Mesendoderm (in vitro differentiated cells): ENCODE results near the gene TSHZ2.

Source experiments
- DNase-seq: peaks from one replicate; pipeline ENCODE4 v3.0.0; 2013
- H2AK5ac ChIP-seq: 2 replicates; pipeline ENCODE4 v1.6.1; 2013; ENCODE audit warnings: low read length, inconsistent platforms
- H2BK120ac ChIP-seq: 2 replicates; pipeline ENCODE4 v1.6.1; 2013; ENCODE audit warnings: low read depth, mild to moderate bottlenecking, low read length, moderate library complexity, mixed read lengths
- H2BK15ac ChIP-seq: replicated peaks from 2 replicates; pipeline ENCODE4 v1.6.1; 2013; ENCODE audit warnings: low read depth, mild to moderate bottlenecking, moderate library complexity
- H2BK5ac ChIP-seq: 2 replicates; pipeline ENCODE4 v1.6.1; 2013; ENCODE audit warnings: low read length, inconsistent platforms
- H3K18ac ChIP-seq: 2 replicates; pipeline ENCODE4 v1.6.1; 2013; ENCODE audit warnings: mild to moderate bottlenecking, low read length, mixed read lengths
- H3K23ac ChIP-seq: one replicate; pipeline ENCODE4 v1.6.1; 2013; ENCODE audit warnings: low read length
- H3K27ac ChIP-seq: 2 replicates; pipeline ENCODE4 v1.5.1; 2013; ENCODE audit warnings: low read depth, mild to moderate bottlenecking, inconsistent platforms, low read length, moderate library complexity
- H3K27me3 ChIP-seq: 2 replicates; pipeline ENCODE4 v1.6.1; 2013; ENCODE audit warnings: low read length, control low read depth, mild to moderate bottlenecking, inconsistent platforms; ENCODE audit not compliant: insufficient read depth, poor library complexity
- H3K36me3 ChIP-seq: 2 replicates; pipeline ENCODE4 v1.6.1; 2013; ENCODE audit warnings: low read length, inconsistent platforms; ENCODE audit not compliant: control insufficient read depth, insufficient read depth
- H3K4ac ChIP-seq: one replicate; pipeline ENCODE4 v1.6.1; 2013; ENCODE audit warnings: low read depth, mild to moderate bottlenecking, low read length, moderate library complexity
- H3K4me1 ChIP-seq: 2 replicates; pipeline ENCODE4 v1.6.1; 2013; ENCODE audit warnings: low read depth, low read length, inconsistent platforms; ENCODE audit not compliant: control insufficient read depth
- H3K4me2 ChIP-seq: 2 replicates; pipeline ENCODE4 v1.6.1; 2013; ENCODE audit warnings: low read length
- H3K4me3 ChIP-seq: 2 replicates; pipeline ENCODE4 v1.5.1; 2013; ENCODE audit warnings: mild to moderate bottlenecking, low read length
- H3K56ac ChIP-seq: one replicate; pipeline ENCODE4 v1.6.1; 2013; ENCODE audit warnings: low read length
- H3K79me1 ChIP-seq: 2 replicates; pipeline ENCODE4 v1.6.1; 2013; ENCODE audit warnings: low read length, inconsistent platforms
- H3K79me2 ChIP-seq: 2 replicates; pipeline ENCODE4 v1.6.1; 2013; ENCODE audit warnings: mild to moderate bottlenecking, low read length; ENCODE audit not compliant: control insufficient read depth, insufficient read depth
- H3K9ac ChIP-seq: 2 replicates; pipeline ENCODE4 v1.6.1; 2013; ENCODE audit warnings: low read length, inconsistent platforms
- H4K5ac ChIP-seq: one replicate; pipeline ENCODE4 v1.6.1; 2013; ENCODE audit warnings: low read length
- H4K8ac ChIP-seq: one replicate; pipeline ENCODE4 v1.6.1; 2013; ENCODE audit warnings: low read depth, mild to moderate bottlenecking, control low read depth, low read length, moderate library complexity
- WGBS: extraction: QIAGEN DNeasy Blood & Tissue Kit; methylation state at CpG from one replicate; pipeline ENCODE4 v1.1.7; 2013; ENCODE audit warnings: low lambda C conversion rate, missing lambda C conversion rate; ENCODE audit not compliant: insufficient coverage; ENCODE audit errors: extremely low coverage; 5-methylcytosine and 5-hydroxymethylcytosine counted together

TSHZ2 gene

GRCh38 chr20:53279735-53280134, 307.6 kb downstream of the TSHZ2 start:
- no peak overlapping the region for H4K5ac ChIP-seq
- no peak overlapping the region for H3K27ac ChIP-seq
- no peak overlapping the region for H2BK5ac ChIP-seq
- H3K4ac ChIP-seq, result no peak overlapping the region
- no peaks in the 10 kb centered on the region for H3K79me2 ChIP-seq
- no peak overlapping the region for H3K23ac ChIP-seq
- no peak overlapping the region for H4K8ac ChIP-seq
- H3K4me2 ChIP-seq, result no peak overlapping the region
- no peak overlapping the region for H2BK120ac ChIP-seq
- H2AK5ac ChIP-seq, result no peak overlapping the region
- no peak overlapping the region for H3K9ac ChIP-seq
- no peaks in the 10 kb centered on the region for H3K79me1 ChIP-seq
- WGBS, result no CpG with 5 or more reads among the region's 1 CpG
- H3K4me3 ChIP-seq, result no peak overlapping the region
- H3K36me3 ChIP-seq, result no peaks in the 10 kb centered on the region
- H3K4me1 ChIP-seq, result peaks cover 10% of the 10 kb centered on the region
- H3K27me3 ChIP-seq, result no peaks in the 10 kb centered on the region
- no peak overlapping the region for H3K56ac ChIP-seq
- no peak overlapping the region for H2BK15ac ChIP-seq
- H3K18ac ChIP-seq, result no peak overlapping the region
- DNase-seq, result peak; percentile 10

- H3K79me1 ChIP-seq, result no peaks in the 10 kb centered on the region
- H3K27ac ChIP-seq, result no peak overlapping the region
- H3K36me3 ChIP-seq, result no peaks in the 10 kb centered on the region
- no peak overlapping the region for H3K4me2 ChIP-seq
- H2AK5ac ChIP-seq, result no peak overlapping the region
- H2BK120ac ChIP-seq, result no peak overlapping the region
- H4K5ac ChIP-seq, result no peak overlapping the region
- H3K4ac ChIP-seq, result no peak overlapping the region
- DNase-seq, result peak; percentile 2
- H3K4me1 ChIP-seq, result peaks cover 10% of the 10 kb centered on the region
- H3K56ac ChIP-seq, result no peak overlapping the region
- no peak overlapping the region for H4K8ac ChIP-seq
- no peak overlapping the region for H3K18ac ChIP-seq
- H3K23ac ChIP-seq, result no peak overlapping the region
- H3K9ac ChIP-seq, result no peak overlapping the region
- H3K79me2 ChIP-seq, result no peaks in the 10 kb centered on the region
- H3K4me3 ChIP-seq, result no peak overlapping the region
- no peak overlapping the region for H2BK15ac ChIP-seq
- no peaks in the 10 kb centered on the region for H3K27me3 ChIP-seq
- H2BK5ac ChIP-seq, result no peak overlapping the region
- WGBS, result no CpG with 5 or more reads among the region's 2 CpGs
Measured at GRCh38 chr20:53281557-53282117, 309.5 kb downstream of the TSHZ2 start.

GRCh38 chr20:53282217-53282955, 310.2 kb downstream of the TSHZ2 start:
- H3K4ac ChIP-seq, result no peak overlapping the region
- peak; percentile 32 for DNase-seq
- no peak overlapping the region for H4K8ac ChIP-seq
- no peaks in the 10 kb centered on the region for H3K79me1 ChIP-seq
- H3K56ac ChIP-seq, result no peak overlapping the region
- H4K5ac ChIP-seq, result no peak overlapping the region
- H3K79me2 ChIP-seq, result no peaks in the 10 kb centered on the region
- no peak overlapping the region for H3K4me2 ChIP-seq
- H2BK5ac ChIP-seq, result no peak overlapping the region
- H3K18ac ChIP-seq, result no peak overlapping the region
- no peak overlapping the region for H3K23ac ChIP-seq
- no peak overlapping the region for H2AK5ac ChIP-seq
- WGBS, result no CpG with 5 or more reads among the region's 11 CpGs
- peaks cover 10% of the 10 kb centered on the region for H3K4me1 ChIP-seq
- no peak overlapping the region for H2BK120ac ChIP-seq
- H2BK15ac ChIP-seq, result no peak overlapping the region
- no peak overlapping the region for H3K27ac ChIP-seq
- H3K27me3 ChIP-seq, result no peaks in the 10 kb centered on the region
- H3K9ac ChIP-seq, result no peak overlapping the region
- no peak overlapping the region for H3K4me3 ChIP-seq
- no peaks in the 10 kb centered on the region for H3K36me3 ChIP-seq

GRCh38 chr20:53283011-53283410, 310.9 kb downstream of the TSHZ2 start:
- no peak overlapping the region for H2BK5ac ChIP-seq
- H4K8ac ChIP-seq, result no peak overlapping the region
- no CpG with 5 or more reads among the region's 2 CpGs for WGBS
- no peak overlapping the region for H3K18ac ChIP-seq
- H3K9ac ChIP-seq, result no peak overlapping the region
- H2BK120ac ChIP-seq, result no peak overlapping the region
- no peak overlapping the region for H3K23ac ChIP-seq
- H3K4ac ChIP-seq, result no peak overlapping the region
- no peak overlapping the region for H2AK5ac ChIP-seq
- no peaks in the 10 kb centered on the region for H3K79me1 ChIP-seq
- no peak overlapping the region for H4K5ac ChIP-seq
- H3K79me2 ChIP-seq, result no peaks in the 10 kb centered on the region
- H3K27ac ChIP-seq, result no peak overlapping the region
- H3K4me3 ChIP-seq, result no peak overlapping the region
- no peaks in the 10 kb centered on the region for H3K27me3 ChIP-seq
- H3K56ac ChIP-seq, result no peak overlapping the region
- peaks cover 10% of the 10 kb centered on the region for H3K4me1 ChIP-seq
- DNase-seq, result no peak
- H2BK15ac ChIP-seq, result no peak overlapping the region
- no peak overlapping the region for H3K4me2 ChIP-seq
- no peaks in the 10 kb centered on the region for H3K36me3 ChIP-seq

- Histone ChIP-seq H3K36me3 (no peaks in the 10 kb centered on the region), H3K79me2 (no peaks in the 10 kb centered on the region), H3K4me1 (peaks cover 10% of the 10 kb centered on the region), H2AK5ac (no peak overlapping the region), H3K27me3 (no peaks in the 10 kb centered on the region), H4K5ac (no peak overlapping the region), H2BK15ac (no peak overlapping the region), H3K79me1 (no peaks in the 10 kb centered on the region), H3K4ac (no peak overlapping the region), H3K56ac (no peak overlapping the region), H2BK5ac (no peak overlapping the region), H3K4me3 (no peak overlapping the region), H3K4me2 (no peak overlapping the region), H3K27ac (no peak overlapping the region), H3K9ac (no peak overlapping the region), H4K8ac (no peak overlapping the region), H2BK120ac (no peak overlapping the region), H3K18ac (no peak overlapping the region), H3K23ac (no peak overlapping the region)
- no peak for DNase-seq
- WGBS, result no CpG with 5 or more reads among the region's 3 CpGs
Measured at GRCh38 chr20:53283597-53283996, 311.4 kb downstream of the TSHZ2 start.

GRCh38 chr20:53284256-53284655, 312.1 kb downstream of the TSHZ2 start:
- whole genome bisulfite sequencing, result no CpG with 5 or more reads among the region's 11 CpGs
- Histone ChIP-seq H4K8ac (no peak overlapping the region), H3K18ac (no peak overlapping the region), H3K56ac (no peak overlapping the region), H2BK120ac (no peak overlapping the region), H3K79me2 (no peaks in the 10 kb centered on the region), H3K4me2 (no peak overlapping the region), H3K4me1 (peaks cover 10% of the 10 kb centered on the region), H3K4ac (no peak overlapping the region), H2BK5ac (no peak overlapping the region), H3K9ac (no peak overlapping the region), H4K5ac (no peak overlapping the region), H2AK5ac (no peak overlapping the region), H3K79me1 (no peaks in the 10 kb centered on the region), H3K23ac (no peak overlapping the region), H2BK15ac (no peak overlapping the region), H3K27ac (no peak overlapping the region), H3K27me3 (no peaks in the 10 kb centered on the region), H3K4me3 (no peak overlapping the region), H3K36me3 (no peaks in the 10 kb centered on the region)
- no peak for DNase-seq
